ENCODE data around the gene SNX3. TPM values are rescaled to one million over a fixed set of nuclear protein-coding genes. Genes with fewer than 3 reads are reported as not detected.
A peak's percentile ranks its signal among the peaks of the same experiment; 100 is the strongest.
"Not testable (repeated sequence)": the region's sequence is repeated elsewhere in the genome, so short reads cannot be mapped to it uniquely, and the experiment has no call there.

SNX3 gene
- total RNA-seq, 5 donors from 2014 or later (not counting 1 experiment from before 2014, with no cell fraction given): 50.1 to 61.4 (median 51.3) TPM

DNA sequence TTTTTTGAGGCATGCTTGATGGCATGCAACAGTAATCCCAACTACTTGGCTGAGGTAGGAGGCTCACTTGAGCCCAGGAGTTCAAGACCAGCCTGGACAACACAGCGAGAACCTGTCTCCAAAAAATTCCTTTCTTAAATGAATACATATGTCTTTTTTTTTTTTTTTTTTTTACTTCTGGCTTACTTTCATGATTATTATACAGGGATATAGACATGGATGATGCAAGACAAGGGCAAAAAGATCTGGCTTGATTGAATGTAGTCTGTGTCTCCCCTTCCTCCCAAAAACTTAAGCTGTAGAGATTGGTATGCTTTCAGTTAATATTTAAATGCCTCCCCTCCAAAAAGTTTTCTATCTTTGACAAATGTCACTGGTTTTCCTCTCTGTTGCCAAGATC is 7.6 kb downstream of the SNX3 start:
- Histone ChIP-seq H3K27me3 (replicated peaks in 1 of 2; ENCODE audit: control insufficient read depth in 2 of 2, extremely low read depth in 1 of 2, insufficient read depth in 2 of 2, low read length in 1 of 2) (no peaks in the 10 kb centered on the region), H3K36me3 (ENCODE audit: control insufficient read depth in 2 of 2, extremely low read depth in 1 of 2, insufficient read depth in 1 of 2, low read length in 1 of 2) (peaks cover 0 to 5% of the 10 kb centered on the region in 2 donors), H3K4me1 (ENCODE audit: control insufficient read depth in 1 of 2, extremely low read depth in 1 of 2, insufficient read depth in 2 of 2, low read length in 2 of 2) (peaks cover 5 to 11% of the 10 kb centered on the region in 2 experiments), H3K9me3 (no peaks in the 10 kb centered on the region), H3K27ac (ENCODE audit: low read length) (no peak overlapping the region), H3K4me3 (ENCODE audit: control insufficient read depth in 1 of 2, extremely low read depth in 1 of 2, low read length in 1 of 2) (no peak overlapping the region)
- peaks cover 69 to 79% (median 76%) of the 10 kb centered on the region in 3 donors for H3K4me1 Mint-ChIP-seq
- H3K4me3 Mint-ChIP-seq: no peak overlapping the region
- peaks cover 36% of the 10 kb centered on the region for H3K36me3 Mint-ChIP-seq
- no peak overlapping the region for H3K27ac Mint-ChIP-seq
- no peak for DNase-seq
- WGBS (ENCODE audit: insufficient coverage): no CpG with 5 or more reads among the region's 1 CpG
- H3K27me3 Mint-ChIP-seq: no peaks in the 10 kb centered on the region
- ATAC-seq (replicated peaks in 1 of 4): no peak
- ChIA-PET POLR2A (interaction anchor here in 1 of 2 donors (0.6 kb wide), 1 partner anchor 422 kb away, joined by 4 read pairs; no protein-coding TSS in a partner anchor), CTCF (interaction anchor here in 1 of 2 donors (0.6 kb wide), 1 partner anchor 393 kb away, joined by 4 read pairs; no protein-coding TSS in a partner anchor)
- no peaks in the 10 kb centered on the region for H3K9me3 Mint-ChIP-seq

GRCh38 chr6:108252055-108252454 is 8.8 kb downstream of the SNX3 start:
- Histone ChIP-seq H3K27ac (ENCODE audit: low read length) (no peak overlapping the region), H3K4me3 (ENCODE audit: control insufficient read depth in 1 of 2, extremely low read depth in 1 of 2, low read length in 1 of 2) (no peak overlapping the region), H3K9me3 (no peaks in the 10 kb centered on the region), H3K27me3 (replicated peaks in 1 of 2; ENCODE audit: control insufficient read depth in 2 of 2, extremely low read depth in 1 of 2, insufficient read depth in 2 of 2, low read length in 1 of 2) (no peaks in the 10 kb centered on the region), H3K4me1 (ENCODE audit: control insufficient read depth in 1 of 2, extremely low read depth in 1 of 2, insufficient read depth in 2 of 2, low read length in 2 of 2) (peaks cover 8 to 11% of the 10 kb centered on the region in 2 experiments), H3K36me3 (ENCODE audit: control insufficient read depth in 2 of 2, extremely low read depth in 1 of 2, insufficient read depth in 1 of 2, low read length in 1 of 2) (peaks cover 0 to 5% of the 10 kb centered on the region in 2 donors)
- Mint-ChIP-seq H3K36me3 (peaks cover 44% of the 10 kb centered on the region), H3K27me3 (no peaks in the 10 kb centered on the region), H3K4me1 (peaks cover 66 to 81% (median 78%) of the 10 kb centered on the region in 3 donors), H3K4me3 (no peak overlapping the region), H3K9me3 (no peaks in the 10 kb centered on the region), H3K27ac (peak overlapping the region in 1 of 2 donors; percentile 41)
- POLR2A ChIA-PET: interaction anchor here (0.6 to 0.8 kb wide), 2 partner anchors 30 to 43 kb away, joined by 3 to 7 read pairs; no protein-coding TSS in a partner anchor
- DNase-seq: no peak
- WGBS (ENCODE audit: insufficient coverage): 95% methylated on average over 3 of the region's 5 CpGs
- CTCF ChIA-PET: no interaction called here
- no peak for ATAC-seq (replicated peaks in 1 of 4)

DNA sequence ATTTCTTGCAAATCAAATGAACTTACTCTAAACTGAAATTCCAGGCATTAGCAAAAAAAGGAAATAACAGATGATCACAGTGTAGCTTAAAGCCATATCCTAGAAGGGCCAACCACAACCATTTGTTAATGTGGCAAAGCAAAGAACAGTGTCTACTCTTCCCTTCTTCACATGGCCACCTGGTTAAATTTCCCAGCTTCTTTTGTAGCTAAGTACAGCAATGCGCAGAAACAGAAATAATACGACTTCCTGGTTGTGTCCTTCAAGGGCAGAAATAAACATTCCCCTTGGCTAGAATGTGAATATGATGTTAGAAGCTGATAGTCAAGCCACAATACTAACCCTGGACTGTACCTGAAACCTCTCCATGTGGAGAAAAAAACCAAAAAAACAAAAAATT is 9.6 kb downstream of the SNX3 start:
- POLR2A ChIA-PET: no interaction called here

GRCh38 chr6:108250240-108250866 is 10.5 kb downstream of the SNX3 start:
- peaks cover 52% of the 10 kb centered on the region for H3K36me3 Mint-ChIP-seq
- no peak overlapping the region for H3K4me3 ChIP-seq (ENCODE audit: control insufficient read depth in 1 of 2, extremely low read depth in 1 of 2, low read length in 1 of 2)
- peak in 1 of 4 experiments; percentile 39 for ATAC-seq (replicated peaks in 1 of 4)
- H3K36me3 ChIP-seq (ENCODE audit: control insufficient read depth in 2 of 2, extremely low read depth in 1 of 2, insufficient read depth in 1 of 2, low read length in 1 of 2): peaks cover 0 to 5% of the 10 kb centered on the region in 2 donors
- WGBS (ENCODE audit: insufficient coverage): 100% methylated on average over 1 of the region's 2 CpGs
- CTCF ChIA-PET: interaction anchor here in 1 of 2 donors (0.6 to 0.9 kb wide), 2 partner anchors 14 to 18 kb away, joined by 3 to 4 read pairs; no protein-coding TSS in a partner anchor
- POLR2A ChIA-PET: interaction anchor here (0.6 kb wide), 3 partner anchors 21 to 1256 kb away, joined by 3 to 10 read pairs (median 4); no protein-coding TSS in a partner anchor
- no peak overlapping the region for H3K27ac ChIP-seq (ENCODE audit: low read length)
- peaks cover 56 to 71% (median 65%) of the 10 kb centered on the region in 3 donors for H3K4me1 Mint-ChIP-seq
- H3K4me1 ChIP-seq (ENCODE audit: control insufficient read depth in 1 of 2, extremely low read depth in 1 of 2, insufficient read depth in 2 of 2, low read length in 2 of 2): peaks cover 8 to 11% of the 10 kb centered on the region in 2 experiments
- H3K9me3 ChIP-seq: no peaks in the 10 kb centered on the region
- peaks cover 0 to 6% (median 0%) of the 10 kb centered on the region in 3 donors for H3K9me3 Mint-ChIP-seq
- no peak overlapping the region for H3K27ac Mint-ChIP-seq
- H3K27me3 Mint-ChIP-seq: no peaks in the 10 kb centered on the region
- peak in 1 of 35 experiments; percentile 34 for DNase-seq
- H3K27me3 ChIP-seq (replicated peaks in 1 of 2; ENCODE audit: control insufficient read depth in 2 of 2, extremely low read depth in 1 of 2, insufficient read depth in 2 of 2, low read length in 1 of 2): no peaks in the 10 kb centered on the region
- H3K4me3 Mint-ChIP-seq: no peak overlapping the region

More for the DNA sequence above, 9.6 kb downstream of the SNX3 start:
- Histone ChIP-seq H3K36me3 (ENCODE audit: control insufficient read depth in 2 of 2, extremely low read depth in 1 of 2, insufficient read depth in 1 of 2, low read length in 1 of 2) (peaks cover 0 to 5% of the 10 kb centered on the region in 2 donors), H3K4me3 (ENCODE audit: control insufficient read depth in 1 of 2, extremely low read depth in 1 of 2, low read length in 1 of 2) (no peak overlapping the region), H3K27ac (ENCODE audit: low read length) (no peak overlapping the region), H3K9me3 (no peaks in the 10 kb centered on the region), H3K27me3 (replicated peaks in 1 of 2; ENCODE audit: control insufficient read depth in 2 of 2, extremely low read depth in 1 of 2, insufficient read depth in 2 of 2, low read length in 1 of 2) (no peaks in the 10 kb centered on the region), H3K4me1 (ENCODE audit: control insufficient read depth in 1 of 2, extremely low read depth in 1 of 2, insufficient read depth in 2 of 2, low read length in 2 of 2) (peaks cover 8 to 11% of the 10 kb centered on the region in 2 experiments)
- H3K4me1 Mint-ChIP-seq: peaks cover 58 to 74% (median 72%) of the 10 kb centered on the region in 3 donors
- no peaks in the 10 kb centered on the region for H3K9me3 Mint-ChIP-seq
- CTCF ChIA-PET: interaction anchor here in 1 of 2 donors (0.6 to 0.9 kb wide), 2 partner anchors 15 to 17 kb away, joined by 3 to 4 read pairs; no protein-coding TSS in a partner anchor
- no peak overlapping the region for H3K27ac Mint-ChIP-seq
- DNase-seq: no peak
- WGBS (ENCODE audit: insufficient coverage): no CpG with 5 or more reads among the region's 2 CpGs
- H3K27me3 Mint-ChIP-seq: no peaks in the 10 kb centered on the region
- no peak overlapping the region for H3K4me3 Mint-ChIP-seq
- peaks cover 45% of the 10 kb centered on the region for H3K36me3 Mint-ChIP-seq
- no peak for ATAC-seq (replicated peaks in 1 of 4)

DNA sequence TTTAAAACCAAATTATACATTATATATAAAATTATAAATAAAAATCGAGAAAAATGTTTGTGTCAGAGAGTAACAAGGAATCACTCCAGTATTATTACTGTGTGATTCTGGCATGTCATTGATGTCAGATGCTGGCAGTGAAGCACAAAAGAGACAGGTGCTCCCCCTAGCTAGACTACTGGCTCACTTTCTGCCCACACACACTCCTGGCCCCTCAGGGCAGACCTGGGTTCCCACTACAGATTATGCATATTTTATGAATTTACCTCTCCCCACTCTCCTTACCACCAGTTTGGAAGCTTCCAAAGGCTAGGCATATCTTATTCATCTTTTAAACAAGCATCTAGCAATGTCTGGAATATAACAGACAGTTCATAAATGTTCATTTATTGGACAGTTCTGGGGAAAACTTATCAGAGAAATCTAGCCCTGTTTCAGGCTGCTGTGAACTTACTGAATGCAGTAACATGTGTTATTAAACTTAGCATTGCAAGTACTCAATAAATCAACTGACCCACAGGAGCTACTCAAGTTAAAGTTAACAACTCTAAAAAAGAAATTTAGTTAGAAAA is 12.8 kb downstream of the SNX3 start:
- H3K27ac Mint-ChIP-seq: no peak overlapping the region
- peaks cover 3 to 10% of the 10 kb centered on the region in 2 experiments for H3K4me1 ChIP-seq (ENCODE audit: control insufficient read depth in 1 of 2, extremely low read depth in 1 of 2, insufficient read depth in 2 of 2, low read length in 2 of 2)
- peaks cover 0 to 6% (median 0%) of the 10 kb centered on the region in 3 donors for H3K9me3 Mint-ChIP-seq
- peaks cover 0 to 5% of the 10 kb centered on the region in 2 donors for H3K36me3 ChIP-seq (ENCODE audit: control insufficient read depth in 2 of 2, extremely low read depth in 1 of 2, insufficient read depth in 1 of 2, low read length in 1 of 2)
- DNase-seq (no peak), ATAC-seq (replicated peaks in 1 of 4) (no peak)
- no peaks in the 10 kb centered on the region for H3K27me3 Mint-ChIP-seq
- ChIA-PET CTCF (no interaction called here), POLR2A (interaction anchor here in 1 of 2 donors (0.8 kb wide), 1 partner anchor 16 kb away, joined by 4 read pairs; no protein-coding TSS in a partner anchor)
- H3K27ac ChIP-seq (ENCODE audit: low read length): no peak overlapping the region
- no peak overlapping the region for H3K4me3 ChIP-seq (ENCODE audit: control insufficient read depth in 1 of 2, extremely low read depth in 1 of 2, low read length in 1 of 2)
- H3K27me3 ChIP-seq (replicated peaks in 1 of 2; ENCODE audit: control insufficient read depth in 2 of 2, extremely low read depth in 1 of 2, insufficient read depth in 2 of 2, low read length in 1 of 2): no peaks in the 10 kb centered on the region
- peaks cover 54% of the 10 kb centered on the region for H3K36me3 Mint-ChIP-seq
- no peak overlapping the region for H3K4me3 Mint-ChIP-seq
- H3K4me1 Mint-ChIP-seq: peaks cover 41 to 66% (median 53%) of the 10 kb centered on the region in 3 donors
- WGBS (ENCODE audit: insufficient coverage): no CpG with 5 or more reads among the region's 1 CpG
- H3K9me3 ChIP-seq: no peaks in the 10 kb centered on the region

- H3K36me3 Mint-ChIP-seq: peaks cover 59% of the 10 kb centered on the region
- H3K4me3 ChIP-seq (ENCODE audit: control insufficient read depth in 1 of 2, extremely low read depth in 1 of 2, low read length in 1 of 2); H3K27me3 ChIP-seq (replicated peaks in 1 of 2; ENCODE audit: control insufficient read depth in 2 of 2, extremely low read depth in 1 of 2, insufficient read depth in 2 of 2, low read length in 1 of 2); DNase-seq; ATAC-seq (replicated peaks in 1 of 4); H3K27ac Mint-ChIP-seq; H3K4me1 ChIP-seq (ENCODE audit: control insufficient read depth in 1 of 2, extremely low read depth in 1 of 2, insufficient read depth in 2 of 2, low read length in 2 of 2); H3K9me3 ChIP-seq; H3K27ac ChIP-seq (ENCODE audit: low read length); H3K36me3 ChIP-seq (ENCODE audit: control insufficient read depth in 2 of 2, extremely low read depth in 1 of 2, insufficient read depth in 1 of 2, low read length in 1 of 2); H3K27me3 Mint-ChIP-seq; CTCF ChIA-PET; POLR2A ChIA-PET; H3K4me3 Mint-ChIP-seq: not testable (repeated sequence)
- H3K9me3 Mint-ChIP-seq: peaks cover 0 to 17% (median 3%) of the 10 kb centered on the region in 3 donors
- peaks cover 21 to 55% (median 49%) of the 10 kb centered on the region in 3 donors for H3K4me1 Mint-ChIP-seq
- 100% methylated on average over 1 of the region's 7 CpGs for WGBS (ENCODE audit: insufficient coverage)
Observed at GRCh38 chr6:108245095-108245494, 15.7 kb downstream of the SNX3 start.

Data from T-cell (primary cell).